Mammary epithelial cell (primary cell): Measurements from ENCODE around the gene ARID3B.

ENCODE experiments used
- EZH2 ChIP-seq: IDR thresholded peaks from 2 replicates; pipeline ENCODE4 v1.6.1; 2012; ENCODE audit warnings: low read length, inconsistent platforms, borderline replicate concordance
- TF ChIP-seq, protein P1 (sequence below), 2 donors: IDR thresholded peaks in 1 of 2; conservative IDR thresholded peaks in 1 of 2; 2 replicates each; pipeline ENCODE4 v1.5.1; 2011 to 2012; ENCODE audit warnings: inconsistent platforms in 2 of 2, low read length in 2 of 2, mild to moderate bottlenecking in 2 of 2, control low read depth in 1 of 2, low read depth in 1 of 2; ENCODE audit not compliant: insufficient read depth in 1 of 2; ENCODE audit errors: extremely low read depth in 1 of 2

DNA sequence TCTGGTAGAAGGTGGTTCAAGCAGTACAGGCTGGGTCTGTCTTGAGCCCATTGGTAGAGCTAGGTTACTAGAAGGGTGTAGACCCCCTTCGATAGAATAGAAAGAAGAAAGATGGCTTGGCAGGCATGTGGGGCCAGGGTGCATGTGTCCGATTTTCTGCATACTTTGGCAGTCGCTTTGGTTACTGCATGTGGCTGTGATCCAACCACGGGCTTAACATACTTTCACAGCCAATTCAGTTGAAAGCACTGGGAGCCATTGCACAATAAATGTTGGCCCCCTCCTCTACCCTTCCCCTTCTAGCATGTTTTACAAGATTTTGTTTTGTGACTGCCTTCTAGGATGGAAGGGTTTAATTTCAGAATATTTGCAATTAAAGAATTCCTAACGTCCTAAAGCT lies 7.2 kb downstream of the ARID3B start:
- TF ChIP-seq, protein P1, sequence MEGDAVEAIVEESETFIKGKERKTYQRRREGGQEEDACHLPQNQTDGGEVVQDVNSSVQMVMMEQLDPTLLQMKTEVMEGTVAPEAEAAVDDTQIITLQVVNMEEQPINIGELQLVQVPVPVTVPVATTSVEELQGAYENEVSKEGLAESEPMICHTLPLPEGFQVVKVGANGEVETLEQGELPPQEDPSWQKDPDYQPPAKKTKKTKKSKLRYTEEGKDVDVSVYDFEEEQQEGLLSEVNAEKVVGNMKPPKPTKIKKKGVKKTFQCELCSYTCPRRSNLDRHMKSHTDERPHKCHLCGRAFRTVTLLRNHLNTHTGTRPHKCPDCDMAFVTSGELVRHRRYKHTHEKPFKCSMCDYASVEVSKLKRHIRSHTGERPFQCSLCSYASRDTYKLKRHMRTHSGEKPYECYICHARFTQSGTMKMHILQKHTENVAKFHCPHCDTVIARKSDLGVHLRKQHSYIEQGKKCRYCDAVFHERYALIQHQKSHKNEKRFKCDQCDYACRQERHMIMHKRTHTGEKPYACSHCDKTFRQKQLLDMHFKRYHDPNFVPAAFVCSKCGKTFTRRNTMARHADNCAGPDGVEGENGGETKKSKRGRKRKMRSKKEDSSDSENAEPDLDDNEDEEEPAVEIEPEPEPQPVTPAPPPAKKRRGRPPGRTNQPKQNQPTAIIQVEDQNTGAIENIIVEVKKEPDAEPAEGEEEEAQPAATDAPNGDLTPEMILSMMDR (conservative IDR thresholded peaks at IDR 0.05 in 1 of 2, IDR thresholded peaks at IDR 0.05 in 1 of 2; ENCODE audit: extremely low read depth in 1 of 2, insufficient read depth in 1 of 2, low read depth in 1 of 2, low read length in 2 of 2): no peak
- no peak for TF ChIP-seq EZH2
